Astrocyte of the cerebellum (primary cell): ENCODE results near the gene PRKN.

Experiments
- DNase-seq: peaks from one replicate; pipeline ENCODE4 v3.0.0-alpha.2; 2011; ENCODE audit warnings: low read depth
- H3K4me3 ChIP-seq: 2 replicates; pipeline ENCODE4 v1.5.1; 2011; ENCODE audit warnings: mild to moderate bottlenecking, low read depth, low read length, moderate library complexity
- CTCF ChIP-seq: IDR thresholded peaks from 2 replicates; pipeline ENCODE4 v1.5.1; 2012; ENCODE audit warnings: low read length, low read depth, moderate library complexity, mild to moderate bottlenecking; ENCODE audit errors: missing control alignments
- in situ Hi-C: cut with HindIII; loops from 2 replicates; pipeline ENCODE4 v1.10.0; 2017; ENCODE audit warnings: low sequenced_read_pairs

Gene PRKN

DNA sequence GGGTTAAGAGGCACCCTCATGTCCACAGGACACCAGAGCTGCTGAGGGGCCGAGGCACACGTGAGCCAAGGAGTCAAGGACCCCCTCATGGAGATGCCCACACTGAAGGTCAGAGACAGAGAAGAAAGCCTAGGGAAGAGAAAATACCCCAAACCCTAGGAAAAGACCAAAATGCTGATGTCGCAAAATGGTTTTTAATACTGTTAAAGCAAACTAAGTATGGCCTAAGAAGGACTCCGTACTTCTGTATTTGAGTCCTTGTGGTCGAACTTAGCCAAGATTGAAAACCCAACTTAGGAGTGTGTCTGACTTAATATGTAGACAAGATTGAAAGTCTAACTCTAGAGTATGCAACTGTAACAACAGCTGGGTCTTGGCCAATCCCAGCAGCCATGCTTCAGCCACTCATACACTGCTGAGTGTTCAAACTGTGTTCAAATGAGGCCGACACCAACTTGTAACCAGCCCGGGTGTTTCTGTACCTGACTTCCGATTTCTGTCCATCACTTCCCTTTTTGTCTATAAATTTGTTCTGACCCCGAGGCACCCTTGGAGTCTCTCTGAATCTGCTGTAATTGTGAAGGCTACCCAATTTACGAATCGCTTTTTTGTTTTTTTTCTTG is 1361.2 kb downstream of the PRKN start:
- in situ Hi-C loops, result no loop called here
- no peak for TF ChIP-seq CTCF
- H3K4me3 ChIP-seq, result no peak overlapping the region
- no peak for DNase-seq

GRCh38 chr6:161365633-161366032 is 1361.9 kb downstream of the PRKN start:
- H3K4me3 ChIP-seq, result no peak overlapping the region
- TF ChIP-seq CTCF, result no peak
- no peak for DNase-seq
- in situ Hi-C loops, result no loop called here

DNA sequence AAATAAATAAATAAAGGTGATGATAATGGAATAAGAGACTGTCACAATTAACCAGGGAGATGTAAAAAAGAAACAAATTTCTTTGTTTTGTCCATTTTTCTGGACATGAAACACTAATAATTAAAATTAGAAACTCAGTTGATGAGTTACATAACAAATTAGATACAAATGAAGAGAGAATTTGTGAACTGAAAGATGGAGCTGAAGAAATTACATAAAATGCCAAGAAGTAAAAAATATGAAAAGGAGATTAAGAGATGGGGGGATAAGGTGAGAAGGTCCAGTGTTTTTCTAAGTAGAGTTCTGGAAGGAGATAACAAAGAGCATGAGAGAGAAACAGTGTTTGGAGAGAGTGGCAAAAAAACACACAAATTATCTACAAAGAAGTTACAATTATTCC is 1364.3 kb downstream of the PRKN start:
- in situ Hi-C loops, result no loop called here
- no peak for TF ChIP-seq CTCF
- H3K4me3 ChIP-seq, result no peak overlapping the region
- no peak for DNase-seq

DNA sequence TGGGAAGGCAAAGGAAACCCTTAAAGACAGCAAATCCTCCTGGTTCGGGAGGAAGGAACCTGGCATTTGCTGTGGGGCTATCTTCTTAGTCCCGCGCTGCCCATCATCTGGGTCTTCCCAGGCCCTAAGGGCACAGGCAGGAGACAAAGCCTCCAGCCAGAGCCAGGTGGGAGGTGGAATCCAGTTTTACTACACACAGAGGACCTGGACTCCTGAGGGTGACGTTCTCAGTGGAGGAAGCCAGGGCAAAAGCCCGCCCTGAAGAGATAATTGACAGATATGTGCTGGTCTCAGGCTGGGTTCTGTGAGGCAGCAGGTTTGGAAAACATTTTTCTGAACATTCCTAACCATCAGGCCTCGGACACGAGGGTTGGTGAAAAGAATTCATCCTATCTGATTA is 1365.3 kb downstream of the PRKN start:
- in situ Hi-C loops, result no loop called here
- no peak overlapping the region for H3K4me3 ChIP-seq
- no peak for DNase-seq
- no peak for TF ChIP-seq CTCF

GRCh38 chr6:161361529-161361928 is 1366.0 kb downstream of the PRKN start:
- in situ Hi-C loops, result no loop called here
- no peak overlapping the region for H3K4me3 ChIP-seq
- DNase-seq, result no peak
- no peak for TF ChIP-seq CTCF

DNA sequence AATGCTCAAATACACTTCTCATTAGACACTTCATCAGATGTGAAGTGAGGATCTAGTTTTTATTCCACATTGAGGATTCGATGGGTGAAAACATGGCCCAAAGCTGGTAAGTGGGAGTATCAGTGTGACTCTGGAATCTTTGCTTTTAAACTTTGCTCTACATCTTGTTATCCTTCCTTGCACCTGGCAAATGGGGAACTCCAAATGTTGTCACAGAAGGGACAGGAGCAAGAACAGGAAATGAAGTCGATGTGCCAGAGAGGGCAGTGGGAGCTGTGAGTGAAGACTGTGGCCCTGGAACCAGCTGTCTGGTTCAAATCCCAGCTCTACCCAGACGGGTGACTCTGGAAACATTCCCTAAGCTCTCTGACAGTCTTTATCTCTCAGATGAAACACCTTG is 1367.0 kb downstream of the PRKN start:
- in situ Hi-C loops, result no loop called here
- H3K4me3 ChIP-seq, result no peak overlapping the region
- TF ChIP-seq CTCF, result no peak
- DNase-seq, result no peak

DNA sequence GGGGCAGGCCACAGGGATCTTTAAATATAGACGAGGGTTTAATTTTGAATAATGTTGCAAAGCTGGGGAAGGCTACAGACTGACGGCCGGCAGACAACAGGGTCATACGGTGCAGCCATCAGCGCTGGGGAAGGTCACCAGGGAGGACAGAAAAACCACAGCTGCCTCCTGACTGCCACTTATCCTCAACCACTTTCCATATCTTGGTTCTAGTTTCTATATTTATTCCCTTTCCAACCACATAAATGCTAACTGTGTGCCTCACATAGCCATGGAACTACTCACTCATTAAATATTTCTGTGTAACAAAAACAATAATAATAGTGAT is 1368.0 kb downstream of the PRKN start:
- no peak for DNase-seq
- in situ Hi-C loops, result no loop called here
- H3K4me3 ChIP-seq, result no peak overlapping the region
- TF ChIP-seq CTCF, result no peak
